Vagina (tissue), 2 donors: ENCODE results near the gene BTG1. TPM values are rescaled to one million over a fixed set of nuclear protein-coding genes. Genes with fewer than 3 reads are reported as not detected.

Source experiments
- DNase-seq, 2 donors: peaks; one replicate each; pipeline ENCODE4 v3.0.0-alpha.2; 2017; ENCODE audit errors: extremely low spot score in 2 of 2
- H3K27ac ChIP-seq: fragments of 200-600 bp; sonication (generic); one replicate; pipeline ENCODE4 v1.5.1; 2019
- H3K27me3 ChIP-seq: fragments of 200-600 bp; sonication (generic); one replicate; pipeline ENCODE4 v1.5.1; 2019
- H3K36me3 ChIP-seq, 2 donors: fragments of 200-600 bp; sonication (generic); one replicate each; pipeline ENCODE4 v1.5.1; 2017 to 2019
- H3K4me1 ChIP-seq: fragments of 200-600 bp; sonication (generic); one replicate; pipeline ENCODE4 v1.5.1; 2019
- H3K4me3 ChIP-seq, 2 donors: fragments of 200-600 bp; sonication (generic); 1 replicate in 1 of 2; 2 replicates in 1 of 2; pipeline ENCODE4 v1.5.1; 2016 to 2019
- H3K9me3 ChIP-seq: fragments of 200-600 bp; sonication (generic); one replicate; pipeline ENCODE4 v1.5.1; 2019
- CTCF ChIP-seq, 3 experiments: fragments of 450-650 bp in 2 of 3; fragments of 200-600 bp in 1 of 3; sonication (generic) in 1 of 3; IDR thresholded peaks; one replicate each; pipeline ENCODE4 v1.5.1; 2017 to 2019; ENCODE audit warnings: antibody characterized with exemption in 3 of 3, mild to moderate bottlenecking in 2 of 3, moderate library complexity in 2 of 3
- POLR2A ChIP-seq, 2 donors: fragments of 450-650 bp; IDR thresholded peaks; one replicate each; pipeline ENCODE4 v1.6.1; 2017; ENCODE audit warnings: antibody characterized with exemption in 2 of 2, mild to moderate bottlenecking in 2 of 2, moderate library complexity in 2 of 2
- POLR2AphosphoS5 ChIP-seq, 2 donors: sonication (generic); formaldehyde crosslinking; IDR thresholded peaks; one replicate each; pipeline ENCODE4 v1.9.0; 2017; ENCODE audit warnings: antibody characterized with exemption in 2 of 2, mild to moderate bottlenecking in 2 of 2, low read depth in 1 of 2; ENCODE audit not compliant: insufficient read depth in 1 of 2
- intact Hi-C: fragments of 100-400 bp; cut with DNase I; formaldehyde crosslinking; loops from one replicate; pipeline ENCODE4 v1.15.1; 2023
- total RNA-seq: library from RNA; depleted of rRNA; stranded (reverse); fragments of >200 nt; gene quantifications from one replicate; pipeline ENCODE4 v1.2.3, GENCODE V29; 2016

The BTG1 gene
- total RNA-seq, 1 donor from 2014 or later = 73.7 TPM

GRCh38 chr12:92110083-92110640 is 35.5 kb downstream of the BTG1 start:
- DNase-seq = no peak
- intact Hi-C loops = no loop called here

GRCh38 chr12:92109613-92110012 is 36.0 kb downstream of the BTG1 start:
- no peaks in the 10 kb centered on the region for H3K9me3 ChIP-seq
- no peaks in the 10 kb centered on the region for H3K27me3 ChIP-seq
- TF ChIP-seq POLR2AphosphoS5 (IDR thresholded peaks at IDR 0.05; ENCODE audit: insufficient read depth in 1 of 2, low read depth in 1 of 2) (no peak), POLR2A (IDR thresholded peaks at IDR 0.05) (no peak), CTCF (IDR thresholded peaks at IDR 0.05) (no peak)
- DNase-seq = no peak
- H3K36me3 ChIP-seq = no peaks in the 10 kb centered on the region
- H3K4me1 ChIP-seq = peaks cover 38% of the 10 kb centered on the region
- H3K4me3 ChIP-seq = no peak overlapping the region
- H3K27ac ChIP-seq = peak overlapping the region; percentile 2
- intact Hi-C loops = no loop called here

More at GRCh38 chr12:92110083-92110640, 35.5 kb downstream of the BTG1 start:
- H3K4me1 ChIP-seq = peaks cover 43% of the 10 kb centered on the region
- H3K27ac ChIP-seq = peak overlapping the region; percentile 2
- no peak overlapping the region for H3K4me3 ChIP-seq
- no peaks in the 10 kb centered on the region for H3K27me3 ChIP-seq
- H3K36me3 ChIP-seq = no peaks in the 10 kb centered on the region
- TF ChIP-seq POLR2AphosphoS5 (IDR thresholded peaks at IDR 0.05; ENCODE audit: insufficient read depth in 1 of 2, low read depth in 1 of 2) = no peak
- TF ChIP-seq CTCF (IDR thresholded peaks at IDR 0.05) = no peak
- TF ChIP-seq POLR2A (IDR thresholded peaks at IDR 0.05) = no peak
- H3K9me3 ChIP-seq = no peaks in the 10 kb centered on the region

- H3K27ac ChIP-seq = peak overlapping the region; percentile 43
- TF ChIP-seq POLR2A (IDR thresholded peaks at IDR 0.05) (no peak), POLR2AphosphoS5 (IDR thresholded peaks at IDR 0.05; ENCODE audit: insufficient read depth in 1 of 2, low read depth in 1 of 2) (peak in 1 of 2 donors; percentile 63)
- intact Hi-C loops = no loop called here
- no peaks in the 10 kb centered on the region for H3K9me3 ChIP-seq
- no peaks in the 10 kb centered on the region for H3K27me3 ChIP-seq
- no peak overlapping the region for H3K4me3 ChIP-seq
- peaks cover 29% of the 10 kb centered on the region for H3K4me1 ChIP-seq
- H3K36me3 ChIP-seq = no peaks in the 10 kb centered on the region
- DNase-seq = no peak
These were observed 37.0 kb downstream of the BTG1 start for GRCh38 chr12:92108651-92109050.

DNA sequence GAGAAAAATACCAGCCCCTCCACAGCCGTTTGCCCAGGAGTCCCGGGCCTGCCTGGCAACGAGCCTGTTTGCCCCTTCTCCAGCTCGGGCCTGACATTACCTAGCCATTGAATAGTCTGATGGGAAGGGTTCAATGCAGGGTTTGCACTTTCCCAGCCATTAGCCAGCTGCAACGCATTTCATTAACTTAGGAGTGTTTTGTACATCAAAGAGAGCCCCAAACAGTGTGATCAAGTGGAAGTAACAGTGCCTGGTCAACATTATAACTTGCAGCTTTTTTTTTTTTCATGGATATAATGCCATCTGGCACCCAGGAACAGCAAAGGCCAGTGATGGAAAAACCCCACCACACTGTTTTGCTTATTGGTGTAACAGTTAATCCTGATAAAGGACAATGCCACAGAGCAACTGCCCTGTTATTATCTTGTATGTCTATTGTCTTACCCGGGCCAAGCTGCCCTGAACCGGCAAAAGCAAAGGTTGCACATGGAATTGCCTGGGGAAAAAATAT is 38.0 kb downstream of the BTG1 start:
- TF ChIP-seq CTCF (IDR thresholded peaks at IDR 0.05) = no peak
- TF ChIP-seq POLR2AphosphoS5 (IDR thresholded peaks at IDR 0.05; ENCODE audit: insufficient read depth in 1 of 2, low read depth in 1 of 2) = no peak
- TF ChIP-seq POLR2A (IDR thresholded peaks at IDR 0.05) = no peak
- no peak for DNase-seq
- Histone ChIP-seq H3K36me3 (no peaks in the 10 kb centered on the region), H3K27me3 (no peaks in the 10 kb centered on the region), H3K27ac (peak overlapping the region; percentile 43), H3K9me3 (no peaks in the 10 kb centered on the region), H3K4me3 (no peak overlapping the region), H3K4me1 (peaks cover 29% of the 10 kb centered on the region)
- intact Hi-C loops = no loop called here

- no peaks in the 10 kb centered on the region for H3K9me3 ChIP-seq
- TF ChIP-seq POLR2A (IDR thresholded peaks at IDR 0.05) = no peak
- no peak for TF ChIP-seq CTCF (IDR thresholded peaks at IDR 0.05)
- TF ChIP-seq POLR2AphosphoS5 (IDR thresholded peaks at IDR 0.05; ENCODE audit: insufficient read depth in 1 of 2, low read depth in 1 of 2) = no peak
- H3K4me1 ChIP-seq = peaks cover 29% of the 10 kb centered on the region
- H3K36me3 ChIP-seq = no peaks in the 10 kb centered on the region
- H3K27ac ChIP-seq = peak overlapping the region; percentile 43
- H3K4me3 ChIP-seq = no peak overlapping the region
- H3K27me3 ChIP-seq = no peaks in the 10 kb centered on the region
- intact Hi-C loops = no loop called here
- DNase-seq = no peak
These were observed 38.6 kb downstream of the BTG1 start for GRCh38 chr12:92107094-92107493.
